Effector memory CD4-positive, alpha-beta T cell (primary cell): ENCODE results near the gene DOCK9.

Experiments
- DNase-seq, 3 donors: peaks; one replicate each; pipeline ENCODE4 v3.0.0-alpha.2; 2020
- H3K27ac ChIP-seq: 2 replicates; pipeline ENCODE4 v1.7.0; 2013; ENCODE audit warnings: mild to moderate bottlenecking, low read length, moderate library complexity; ENCODE audit not compliant: insufficient read depth, poor library complexity, severe bottlenecking
- H3K27me3 ChIP-seq: replicated peaks from 2 replicates; pipeline ENCODE4 v1.7.0; 2013; ENCODE audit warnings: mild to moderate bottlenecking, low read length; ENCODE audit not compliant: insufficient read depth, control insufficient read depth, poor library complexity, severe bottlenecking
- H3K36me3 ChIP-seq: 2 replicates; pipeline ENCODE4 v1.7.0; 2013; ENCODE audit warnings: mild to moderate bottlenecking, low read length, moderate library complexity; ENCODE audit not compliant: control insufficient read depth, insufficient read depth
- H3K4me1 ChIP-seq: 2 replicates; pipeline ENCODE4 v1.7.0; 2013; ENCODE audit warnings: low read length, mild to moderate bottlenecking; ENCODE audit not compliant: control insufficient read depth, insufficient read depth, poor library complexity, severe bottlenecking
- H3K4me3 ChIP-seq: 2 replicates; pipeline ENCODE4 v1.7.0; 2013; ENCODE audit warnings: low read length, low read depth, mild to moderate bottlenecking; ENCODE audit not compliant: insufficient read depth, poor library complexity, severe bottlenecking
- H3K9me3 ChIP-seq: 2 replicates; pipeline ENCODE4 v1.7.0; 2013; ENCODE audit warnings: mild to moderate bottlenecking, low read length, moderate library complexity; ENCODE audit not compliant: control insufficient read depth

Gene DOCK9

DNA sequence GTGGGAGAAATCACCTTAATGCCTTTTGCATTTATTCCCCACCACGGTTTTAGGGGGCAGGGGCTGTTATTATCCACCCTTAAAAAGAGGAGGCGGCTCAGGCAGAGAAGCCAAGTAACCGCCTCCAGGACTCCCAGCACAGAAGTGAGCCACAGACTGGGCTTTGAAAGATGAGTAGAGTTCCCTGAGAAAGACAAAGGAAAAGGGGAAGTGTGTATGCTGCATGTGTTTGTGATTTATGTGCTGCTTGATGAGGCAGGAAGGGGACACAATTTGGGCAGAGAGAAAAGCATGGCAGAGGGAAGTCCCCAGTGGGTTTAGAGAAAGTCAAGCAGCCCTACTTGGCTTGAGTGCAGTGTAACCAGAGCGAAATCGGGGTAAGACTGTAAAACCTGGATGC is 85.0 kb downstream of the DOCK9 start:
- Histone ChIP-seq H3K4me3 (no peak overlapping the region), H3K36me3 (peaks cover 54% of the 10 kb centered on the region), H3K27me3 (no peaks in the 10 kb centered on the region), H3K4me1 (no peaks in the 10 kb centered on the region), H3K9me3 (no peaks in the 10 kb centered on the region), H3K27ac (no peak overlapping the region)
- no peak for DNase-seq

DNA sequence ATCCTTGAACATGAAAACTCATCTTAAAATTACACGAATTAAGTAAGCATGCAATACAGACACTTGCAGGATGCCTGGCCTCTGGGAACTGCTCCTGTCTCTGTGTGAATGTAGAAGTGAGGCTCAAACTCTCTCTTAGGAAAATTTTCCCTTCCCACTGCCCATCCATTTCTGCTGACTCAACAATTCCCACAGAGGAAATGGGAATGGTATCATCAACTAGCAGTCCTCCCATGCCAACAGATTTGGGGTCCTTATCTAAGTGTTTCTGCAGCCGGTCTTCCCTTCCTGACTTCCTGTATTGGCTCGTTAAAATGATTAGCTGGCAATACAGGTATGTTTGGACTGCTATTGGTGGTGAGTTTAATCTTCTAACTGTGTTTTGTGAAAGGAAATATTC is 85.8 kb downstream of the DOCK9 start:
- Histone ChIP-seq H3K4me3 (no peak overlapping the region), H3K36me3 (peaks cover 49% of the 10 kb centered on the region), H3K9me3 (no peaks in the 10 kb centered on the region), H3K4me1 (no peaks in the 10 kb centered on the region), H3K27me3 (no peaks in the 10 kb centered on the region), H3K27ac (no peak overlapping the region)
- no peak for DNase-seq

DNA sequence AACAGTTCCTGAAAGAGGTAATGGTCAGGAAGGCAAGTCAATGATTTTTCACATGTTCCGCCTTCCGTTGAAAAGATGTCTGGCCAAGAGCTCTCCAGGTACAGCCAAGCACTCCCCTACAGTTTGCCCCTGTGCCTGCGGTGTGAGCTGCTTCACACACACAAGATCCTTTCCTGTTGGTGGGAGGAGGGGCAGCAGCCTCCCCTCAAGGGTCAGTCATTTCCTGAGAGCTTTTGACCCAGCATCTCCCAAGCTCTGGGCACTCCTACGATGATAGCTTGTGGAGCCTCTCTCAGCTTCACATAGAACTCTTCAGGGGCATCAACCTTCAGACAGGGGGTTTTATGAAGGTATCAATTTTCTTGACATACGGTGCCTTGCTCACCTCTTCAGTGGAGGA is 86.9 kb downstream of the DOCK9 start:
- Histone ChIP-seq H3K4me3 (no peak overlapping the region), H3K4me1 (no peaks in the 10 kb centered on the region), H3K27ac (no peak overlapping the region), H3K9me3 (no peaks in the 10 kb centered on the region), H3K36me3 (peaks cover 44% of the 10 kb centered on the region), H3K27me3 (no peaks in the 10 kb centered on the region)
- no peak for DNase-seq

DNA sequence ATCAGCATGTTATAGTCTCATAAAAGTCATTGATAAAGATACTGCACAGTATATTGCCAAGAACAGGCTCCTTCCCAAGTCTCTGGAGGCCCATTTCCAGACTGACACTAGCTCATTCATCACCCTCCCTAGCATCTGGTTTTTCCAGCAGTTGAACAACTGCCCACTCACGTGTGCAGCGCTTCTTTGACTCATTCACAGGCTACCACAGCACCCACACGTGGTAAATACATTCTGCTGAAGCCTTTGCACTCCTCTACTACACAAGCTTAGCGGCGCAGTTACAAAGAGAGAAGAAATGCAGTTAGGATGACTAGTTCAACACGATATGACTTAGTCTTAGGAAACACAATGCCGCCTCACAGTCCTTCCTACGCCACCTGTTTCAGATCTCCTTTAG is 87.7 kb downstream of the DOCK9 start:
- Histone ChIP-seq H3K4me3 (no peak overlapping the region), H3K36me3 (peaks cover 46% of the 10 kb centered on the region), H3K27me3 (no peaks in the 10 kb centered on the region), H3K27ac (no peak overlapping the region), H3K4me1 (no peaks in the 10 kb centered on the region), H3K9me3 (no peaks in the 10 kb centered on the region)
- no peak for DNase-seq

DNA sequence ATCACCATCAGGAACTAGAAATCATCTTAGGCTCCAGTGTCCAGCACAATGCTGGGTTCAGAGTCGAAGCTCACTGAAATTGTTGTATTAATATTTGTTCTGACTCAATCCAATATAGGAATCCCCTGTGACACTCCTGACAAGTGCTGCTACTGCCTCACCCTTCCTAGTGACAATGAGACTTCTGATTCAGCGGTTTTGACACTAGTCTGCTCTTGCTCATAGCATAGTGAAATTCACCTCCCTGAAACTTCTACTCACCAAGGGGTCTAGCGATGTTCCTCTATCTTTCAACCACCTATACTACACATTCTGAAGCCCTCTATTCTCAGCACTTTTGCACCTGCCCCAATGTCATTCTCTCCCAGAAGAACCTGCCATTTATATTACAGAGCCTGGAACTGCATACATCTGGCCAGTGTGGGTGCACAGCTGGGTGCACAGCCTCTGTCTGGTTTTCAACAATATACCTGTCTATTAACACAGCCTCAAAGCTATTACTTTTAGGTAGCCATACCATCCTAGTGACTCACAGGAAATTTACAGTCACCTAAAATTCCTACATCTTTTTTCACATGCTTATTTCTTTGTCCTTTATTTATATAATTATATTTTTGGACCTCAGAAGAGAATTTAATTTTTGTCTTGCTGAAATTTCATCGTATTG is 88.3 kb downstream of the DOCK9 start:
- Histone ChIP-seq H3K36me3 (peaks cover 53% of the 10 kb centered on the region), H3K27ac (no peak overlapping the region), H3K27me3 (no peaks in the 10 kb centered on the region), H3K9me3 (no peaks in the 10 kb centered on the region), H3K4me1 (no peaks in the 10 kb centered on the region), H3K4me3 (no peak overlapping the region)
- DNase-seq, result no peak

DNA sequence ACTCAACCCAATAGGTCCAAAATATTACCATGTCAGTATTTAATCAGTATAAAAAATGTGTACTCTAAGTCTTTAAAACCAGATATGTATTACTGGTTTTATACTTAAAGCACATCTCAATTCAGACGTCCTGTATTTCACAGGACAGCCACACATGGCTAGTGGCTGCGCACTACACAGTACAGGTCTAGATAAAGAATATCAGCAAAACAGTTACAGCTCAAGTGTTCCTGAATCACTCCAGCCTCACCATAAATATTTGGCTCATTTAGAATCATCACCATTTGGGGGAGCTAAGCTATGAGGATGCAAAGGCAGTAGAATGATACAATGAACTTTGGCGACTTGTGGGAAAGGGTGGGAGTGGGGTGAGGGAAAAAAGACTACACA is 89.0 kb downstream of the DOCK9 start:
- peaks cover 58% of the 10 kb centered on the region for H3K36me3 ChIP-seq
- DNase-seq, result no peak
- no peak overlapping the region for H3K4me3 ChIP-seq
- H3K9me3 ChIP-seq, result no peaks in the 10 kb centered on the region
- no peaks in the 10 kb centered on the region for H3K27me3 ChIP-seq
- no peaks in the 10 kb centered on the region for H3K4me1 ChIP-seq
- H3K27ac ChIP-seq, result no peak overlapping the region

DNA sequence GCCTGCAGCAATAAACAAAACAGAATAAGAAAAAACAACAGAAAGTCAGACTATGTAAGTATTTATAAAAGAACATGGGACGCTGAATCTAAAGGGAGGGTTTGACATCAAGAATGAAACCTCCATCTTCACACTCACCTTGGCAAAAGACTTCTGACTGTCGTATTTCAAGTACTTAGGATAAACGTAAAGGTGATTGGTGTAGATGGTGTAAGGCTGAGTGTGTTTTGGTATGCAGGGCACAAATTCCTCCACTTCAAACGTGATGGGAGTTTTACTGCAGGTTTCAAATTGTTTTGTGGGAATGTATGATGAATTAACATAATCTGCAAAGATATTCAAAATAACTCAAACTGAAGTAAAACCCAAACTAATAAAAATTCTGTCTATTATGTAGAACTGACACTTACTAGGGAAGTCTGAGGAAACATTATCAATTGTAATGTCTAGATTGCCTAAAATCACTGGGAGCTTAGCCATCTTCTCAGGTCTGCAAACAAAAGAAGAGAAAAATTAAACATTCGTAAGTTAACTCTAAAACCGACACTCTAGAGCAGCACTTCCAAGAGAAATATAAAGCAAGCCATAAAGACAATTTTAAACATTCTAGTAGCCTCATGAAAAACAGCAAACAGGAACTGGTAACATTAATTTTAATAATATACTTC is 89.5 kb downstream of the DOCK9 start:
- Histone ChIP-seq H3K9me3 (no peaks in the 10 kb centered on the region), H3K27me3 (no peaks in the 10 kb centered on the region), H3K27ac (no peak overlapping the region), H3K4me3 (no peak overlapping the region), H3K36me3 (peaks cover 59% of the 10 kb centered on the region), H3K4me1 (no peaks in the 10 kb centered on the region)
- no peak for DNase-seq

DNA sequence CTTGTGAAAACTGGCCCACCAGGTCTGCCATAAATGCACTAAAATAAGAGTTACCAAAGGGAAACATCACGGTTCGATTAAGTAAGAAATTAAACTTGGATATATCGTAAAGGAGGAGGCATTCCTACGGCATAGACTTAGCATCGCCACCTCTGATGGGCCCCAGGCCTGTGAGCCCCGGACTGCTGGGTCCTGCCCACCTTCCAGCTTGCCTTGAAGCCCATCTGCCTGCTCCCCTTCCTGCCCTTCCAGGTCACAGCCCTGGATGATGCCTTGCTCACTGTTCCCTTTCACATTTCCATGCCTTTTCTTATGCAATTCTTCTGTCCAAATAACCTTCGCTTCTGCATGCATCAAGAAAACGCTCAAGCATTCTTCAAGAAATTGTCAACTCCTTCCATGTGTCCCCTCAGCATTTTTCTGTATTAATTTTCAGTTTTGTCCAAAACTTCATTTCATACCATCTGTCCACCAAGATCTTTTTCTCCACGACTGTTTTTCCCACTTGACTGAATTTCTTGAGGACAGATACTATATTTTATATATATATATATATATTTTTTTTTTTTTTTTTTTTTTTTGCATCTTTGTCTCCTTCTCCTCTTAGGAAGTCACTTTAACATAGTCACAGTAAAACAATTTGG is 91.2 kb downstream of the DOCK9 start:
- Histone ChIP-seq H3K36me3 (peaks cover 62% of the 10 kb centered on the region), H3K27me3 (no peaks in the 10 kb centered on the region), H3K27ac (no peak overlapping the region), H3K9me3 (no peaks in the 10 kb centered on the region), H3K4me1 (no peaks in the 10 kb centered on the region), H3K4me3 (no peak overlapping the region)
- DNase-seq, result no peak

DNA sequence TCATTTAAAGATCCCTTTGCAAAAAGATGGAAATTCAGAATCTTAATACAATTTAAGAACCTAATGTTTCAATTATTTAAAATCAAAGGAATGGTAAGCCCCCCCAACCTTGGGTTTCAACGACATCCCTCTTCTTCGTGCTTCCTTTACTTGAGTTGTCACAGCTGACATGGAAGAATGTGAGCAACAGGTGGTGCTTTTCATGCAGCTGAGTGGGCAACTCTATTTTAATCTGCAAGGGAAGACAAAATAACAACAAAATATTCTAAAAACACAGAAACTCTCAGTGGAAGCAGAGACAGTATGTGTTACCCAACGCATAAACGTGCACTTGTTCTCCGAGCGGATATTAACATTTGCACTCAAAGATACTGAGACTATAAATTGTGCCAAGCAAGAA is 92.3 kb downstream of the DOCK9 start:
- Histone ChIP-seq H3K27me3 (no peaks in the 10 kb centered on the region), H3K36me3 (peaks cover 69% of the 10 kb centered on the region), H3K9me3 (no peaks in the 10 kb centered on the region), H3K27ac (no peak overlapping the region), H3K4me1 (no peaks in the 10 kb centered on the region), H3K4me3 (no peak overlapping the region)
- no peak for DNase-seq

DNA sequence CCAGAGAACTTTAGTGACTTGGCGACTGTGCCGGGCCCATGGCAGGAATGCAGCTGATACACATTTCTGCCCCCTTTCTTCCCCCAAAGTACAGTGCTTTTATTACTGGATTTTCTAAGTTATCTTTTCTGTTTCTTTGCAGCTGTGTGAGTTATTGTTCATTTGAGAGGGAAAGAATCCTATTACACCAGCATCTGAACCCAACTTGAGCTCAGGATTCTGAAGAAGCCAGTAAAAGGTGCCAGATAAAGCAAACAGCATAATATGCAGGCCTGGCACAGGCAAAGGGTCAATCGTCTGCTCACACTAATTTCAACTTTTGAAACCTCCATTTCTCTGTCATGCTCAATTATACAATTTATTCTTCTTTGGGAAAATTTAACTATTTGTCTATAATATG is 93.9 kb downstream of the DOCK9 start:
- Histone ChIP-seq H3K4me1 (no peaks in the 10 kb centered on the region), H3K4me3 (no peak overlapping the region), H3K9me3 (no peaks in the 10 kb centered on the region), H3K27ac (no peak overlapping the region), H3K36me3 (peaks cover 80% of the 10 kb centered on the region), H3K27me3 (no peaks in the 10 kb centered on the region)
- no peak for DNase-seq
